HCT116 (cell line): ENCODE results near the gene SPATS2L. TPM values are rescaled to one million over a fixed set of nuclear protein-coding genes. Genes with fewer than 3 reads are reported as not detected.
A peak's percentile ranks its signal among the peaks of the same experiment; 100 is the strongest.

ENCODE experiments used
- ATAC-seq: fragments of 200-7000 bp; cut with Tn5 transposase; 2 replicates; pipeline ENCODE4 v1.9.1; 2020; ENCODE audit warnings: mild to moderate bottlenecking, moderate library complexity
- BruUV-seq: library from RNA; stranded (reverse); fragments of 400-500 nt; replicated peaks from 2 replicates; lab custom pipeline; 2021; lab: Mats Ljungman, UMichigan
- CTCF ChIA-PET: fragments of 300-600 bp; sonication (Branson Sonifier 250); formaldehyde crosslinking; loops from one replicate; lab custom pipeline; 2021; ENCODE audit warnings: antibody characterized with exemption; lab: Charles Lee
- POLR2A ChIA-PET: fragments of 300-600, 350-600 bp; sonication (Branson Sonifier 250); formaldehyde crosslinking; loops from one replicate; lab custom pipeline; 2021; ENCODE audit warnings: antibody characterized with exemption; lab: Charles Lee
- RAD21 ChIA-PET, 2 experiments: fragments of 300-600 bp; sonication (Branson Sonifier 250); formaldehyde crosslinking; loops; one replicate each; lab custom pipeline; 2023; ENCODE audit warnings: low total read pairs in 2 of 2; ENCODE audit not compliant: uncharacterized antibody in 2 of 2, unreplicated experiment in 2 of 2, low non-redundant PET in 1 of 2; lab: Charles Lee
- DNase-seq: peaks from one replicate; pipeline ENCODE4 v3.0.0-alpha.2; 2010; ENCODE audit warnings: low read depth, low spot score
- H2AFZ ChIP-seq: fragments of 200-600 bp; shearing (Covaris generic), sonication (generic); 2 replicates; pipeline ENCODE4 v1.6.1; 2017; ENCODE audit warnings: low read depth, mixed run types, mixed read lengths, antibody characterized with exemption, low read length; ENCODE audit not compliant: poor library complexity, severe bottlenecking
- H3K27ac ChIP-seq: 2 replicates; pipeline ENCODE4 v1.5.1; 2012; ENCODE audit warnings: low read depth, low read length
- H3K27me3 ChIP-seq: fragments of 200-600 bp; sonication (generic); 2 replicates; pipeline ENCODE4 v1.6.1; 2016; ENCODE audit warnings: mixed run types, low read length, mixed read lengths; ENCODE audit not compliant: insufficient read depth
- H3K36me3 ChIP-seq, 2 experiments: fragments of 200-500 bp in 1 of 2; fragments of 200-600 bp in 1 of 2; sonication (Bioruptor generic) in 1 of 2; sonication (generic) in 1 of 2; 2 replicates each; pipeline versions ENCODE4 v1.5.1 to v1.6.1; 2014 to 2016; ENCODE audit warnings: low read length in 2 of 2, inconsistent platforms in 1 of 2, mixed read lengths in 1 of 2, mixed run types in 1 of 2; ENCODE audit not compliant: insufficient read depth in 2 of 2, control insufficient read depth in 1 of 2
- H3K4me1 ChIP-seq, 2 experiments: fragments of 200-600 bp in 1 of 2; sonication (generic) in 1 of 2; 2 replicates each; pipeline versions ENCODE4 v1.5.1 to v1.6.1; 2012 to 2017; ENCODE audit warnings: low read length in 2 of 2, inconsistent platforms in 1 of 2, mild to moderate bottlenecking in 1 of 2, mixed read lengths in 1 of 2, mixed run types in 1 of 2, moderate library complexity in 1 of 2; ENCODE audit not compliant: insufficient read depth in 2 of 2, control insufficient read depth in 1 of 2
- H3K4me2 ChIP-seq: fragments of 200-600 bp; sonication (generic); 2 replicates; pipeline ENCODE4 v1.6.1; 2017; ENCODE audit warnings: mixed run types, low read length, mixed read lengths
- H3K4me3 ChIP-seq, 2 experiments: fragments of 200-600 bp in 1 of 2; sonication (generic) in 1 of 2; replicated peaks in 1 of 2; 2 replicates each; pipeline ENCODE4 v1.5.1; 2011 to 2016; ENCODE audit warnings: low read length in 2 of 2, control low read depth in 1 of 2, low read depth in 1 of 2, mild to moderate bottlenecking in 1 of 2, mixed read lengths in 1 of 2, mixed run types in 1 of 2
- H3K79me2 ChIP-seq: fragments of 200-600 bp; sonication (generic); 2 replicates; pipeline ENCODE4 v1.6.1; 2017; ENCODE audit warnings: mild to moderate bottlenecking, mixed run types, low read length, moderate library complexity, mixed read lengths; ENCODE audit not compliant: insufficient read depth
- H3K9ac ChIP-seq: fragments of 200-600 bp; sonication (generic); 2 replicates; pipeline ENCODE4 v1.6.1; 2016; ENCODE audit warnings: low read length, mixed read lengths
- H3K9me2 ChIP-seq: fragments of 200-600 bp; sonication (generic), shearing (Covaris generic); 2 replicates; pipeline ENCODE4 v1.6.1; 2017; ENCODE audit warnings: mixed run types, mild to moderate bottlenecking, moderate library complexity; ENCODE audit not compliant: insufficient read depth
- H3K9me3 ChIP-seq, 2 experiments: fragments of 200-500 bp in 1 of 2; fragments of 200-600 bp in 1 of 2; sonication (Bioruptor generic) in 1 of 2; sonication (generic) in 1 of 2; 2 replicates each; pipeline ENCODE4 v1.6.1; 2014 to 2017; ENCODE audit warnings: low read length in 2 of 2, mixed read lengths in 2 of 2, inconsistent platforms in 1 of 2, low read depth in 1 of 2, mild to moderate bottlenecking in 1 of 2, mixed run types in 1 of 2, moderate library complexity in 1 of 2; ENCODE audit not compliant: control insufficient read depth in 1 of 2, insufficient read depth in 1 of 2
- H4K20me1 ChIP-seq: fragments of 200-600 bp; sonication (generic), shearing (Covaris generic); 2 replicates; pipeline ENCODE4 v1.6.1; 2017; ENCODE audit warnings: mixed run types, mild to moderate bottlenecking, moderate library complexity; ENCODE audit not compliant: insufficient read depth
- CBX3 ChIP-seq: IDR thresholded peaks from 2 replicates; pipeline ENCODE4 v1.6.1; 2012; ENCODE audit warnings: low read depth
- CEBPB ChIP-seq: IDR thresholded peaks from 2 replicates; pipeline ENCODE4 v1.6.1; 2012; ENCODE audit warnings: low read depth
- EGR1 ChIP-seq: IDR thresholded peaks from 2 replicates; pipeline ENCODE4 v1.6.1; 2012; ENCODE audit warnings: low read depth
- ELF1 ChIP-seq: IDR thresholded peaks from 2 replicates; pipeline ENCODE4 v1.6.1; 2012; ENCODE audit warnings: low read depth, borderline replicate concordance
- EZH2phosphoT487 ChIP-seq: fragments of 200-600 bp; IDR thresholded peaks from 2 replicates; pipeline ENCODE4 v1.6.1; 2018; ENCODE audit warnings: antibody characterized with exemption, borderline replicate concordance
- FOSL1 ChIP-seq: IDR thresholded peaks from 2 replicates; pipeline ENCODE4 v1.6.1; 2012; ENCODE audit warnings: low read depth
- POLR2AphosphoS5 ChIP-seq: IDR thresholded peaks from 2 replicates; pipeline ENCODE4 v1.6.1; 2011; ENCODE audit warnings: mild to moderate bottlenecking, low read depth, low read length, moderate library complexity
- SIN3A ChIP-seq: IDR thresholded peaks from 2 replicates; pipeline ENCODE4 v1.6.1; 2012; ENCODE audit warnings: low read depth
- SRF ChIP-seq: IDR thresholded peaks from 2 replicates; pipeline ENCODE4 v1.6.1; 2012; ENCODE audit warnings: low read depth
- TCF7L2 ChIP-seq: IDR thresholded peaks from 2 replicates; pipeline ENCODE4 v1.7.0; 2011; ENCODE audit warnings: borderline replicate concordance, inconsistent platforms; ENCODE audit not compliant: insufficient read depth, insufficient read length; ENCODE audit errors: extremely low read depth
- YY1 ChIP-seq: IDR thresholded peaks from 2 replicates; pipeline ENCODE4 v1.6.1; 2011; ENCODE audit warnings: low read length, low read depth, moderate library complexity, mild to moderate bottlenecking; ENCODE audit not compliant: insufficient replicate concordance; ENCODE audit errors: extremely low read depth
- ZBTB33 ChIP-seq: IDR thresholded peaks from 2 replicates; pipeline ENCODE4 v1.6.1; 2011; ENCODE audit warnings: mild to moderate bottlenecking, low read length, moderate library complexity; ENCODE audit not compliant: insufficient replicate concordance; ENCODE audit errors: extremely low read depth
- intact Hi-C: fragments of 100-400 bp; cut with micrococcal nuclease; formaldehyde crosslinking; loops from 2 replicates; pipeline ENCODE4 v1.10.0; 2022
- total RNA-seq: library from RNA; stranded (reverse); gene quantifications from one replicate; pipeline ENCODE4 v1.2.1, GENCODE V29; 2021; ENCODE audit not compliant: unreplicated experiment

The SPATS2L gene
- total RNA-seq, 1 experiment from 2014 or later = 87.1 TPM

- H3K9me3 ChIP-seq = no peaks in the 10 kb centered on the region
- DNase-seq = no peak
- H3K27ac ChIP-seq = peak overlapping the region; percentile 3; the same call in 1 of the 2 replicates
- ChIA-PET CTCF (no interaction called here), POLR2A (no interaction called here), RAD21 (no interaction called here)
- H3K4me1 ChIP-seq = peaks cover 23 to 49% of the 10 kb centered on the region in 2 experiments; a peak in 3 of 4 replicates
- BruUV-seq = no TSS peak
- H3K4me2 ChIP-seq = peak overlapping the region; percentile 79; the same call in 1 of the 2 replicates
- no peak overlapping the region for H3K9ac ChIP-seq
- no peaks in the 10 kb centered on the region for H3K36me3 ChIP-seq
- no peak overlapping the region for H2AFZ ChIP-seq
- H3K4me3 ChIP-seq = no peak overlapping the region
- no peaks in the 10 kb centered on the region for H3K27me3 ChIP-seq
- H3K9me2 ChIP-seq = no peaks in the 10 kb centered on the region
- peaks cover 74% of the 10 kb centered on the region for H3K79me2 ChIP-seq
- no peak for TF ChIP-seq EGR1
- TF ChIP-seq SRF = peak; percentile 31; the same call in 1 of the 2 replicates
- no peak for TF ChIP-seq POLR2AphosphoS5
- TF ChIP-seq CEBPB = no peak
- TF ChIP-seq YY1 = no peak
- TF ChIP-seq TCF7L2 = no peak
- 0 out of 2 replicates have a peak, but pooled peaks have one; percentile 5 for TF ChIP-seq SIN3A
- TF ChIP-seq FOSL1 = no peak
- no peak for TF ChIP-seq CBX3
- TF ChIP-seq ELF1 = no peak
- no peak for TF ChIP-seq EZH2phosphoT487
- TF ChIP-seq ZBTB33 = no peak
- TF ChIP-seq, all 23 proteins: peak for 2
- H4K20me1 ChIP-seq = no peaks in the 10 kb centered on the region
- intact Hi-C loops = loop anchor here (5.0 kb wide), 1 partner anchor 163 kb away; no protein-coding TSS in a partner anchor
- no peak for ATAC-seq
Measured at GRCh38 chr2:200309296-200310049, 3.0 kb downstream of the SPATS2L start.
